SHP77 (cell line): ENCODE data around the gene NRIP1.
"Not testable (repeated sequence)": the region's sequence is repeated elsewhere in the genome, so short reads cannot be mapped to it uniquely, and the experiment has no call there.

ENCODE experiments used
- DNase-seq, 2 experiments: peaks; one replicate each; lab custom pipeline; 2025; lab: John Stamatoyannopoulos, UW

Gene NRIP1

DNA sequence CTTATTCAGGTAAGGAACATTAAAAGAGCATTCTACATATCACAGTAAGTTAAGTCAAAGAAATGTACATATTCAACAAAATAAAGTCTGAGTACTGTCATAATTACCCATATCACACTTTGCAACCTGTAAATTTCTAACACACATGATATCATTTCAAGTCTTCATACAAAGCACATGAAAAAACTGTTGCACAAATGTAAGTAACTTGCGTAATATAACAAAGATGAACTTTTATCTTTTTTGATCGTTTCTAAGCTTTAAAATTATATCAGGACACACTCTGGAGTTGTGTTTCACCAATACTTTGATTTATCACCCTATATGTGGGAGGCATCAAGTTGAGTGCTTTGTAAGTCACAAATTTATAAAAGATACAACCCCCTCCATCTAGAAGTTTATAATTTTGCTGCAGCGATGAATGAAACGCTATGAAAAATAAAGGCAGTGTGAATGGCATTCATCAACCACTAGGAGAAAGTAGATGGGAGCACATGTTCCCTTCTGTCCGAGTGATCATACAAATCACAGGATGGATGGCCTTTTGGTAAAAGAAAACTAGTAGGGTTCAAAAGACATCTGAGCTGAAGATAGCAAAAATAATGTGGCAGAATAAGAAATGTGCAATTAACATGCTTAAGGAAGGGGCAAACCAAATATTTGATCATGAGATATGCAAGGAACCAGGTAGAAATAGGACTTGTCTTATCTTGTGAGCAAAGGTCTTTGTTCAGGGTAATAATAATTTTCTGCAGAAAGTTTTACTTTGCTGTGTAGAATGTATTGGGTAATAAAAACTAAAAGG is 27.5 kb downstream of the NRIP1 start:
- DNase-seq: no peak

GRCh38 chr21:15036189-15036588 is 28.6 kb downstream of the NRIP1 start:
- no peak for DNase-seq

GRCh38 chr21:15034126-15034853 is 30.5 kb downstream of the NRIP1 start:
- no peak for DNase-seq

GRCh38 chr21:15031790-15032357 is 32.9 kb downstream of the NRIP1 start:
- DNase-seq: no peak

GRCh38 chr21:15031362-15031761 is 33.4 kb downstream of the NRIP1 start:
- DNase-seq: not testable (repeated sequence)

GRCh38 chr21:15030861-15031260 is 33.9 kb downstream of the NRIP1 start:
- not testable (repeated sequence) for DNase-seq

- no peak for DNase-seq
These were observed 35.7 kb downstream of the NRIP1 start for GRCh38 chr21:15029077-15029476.

DNA sequence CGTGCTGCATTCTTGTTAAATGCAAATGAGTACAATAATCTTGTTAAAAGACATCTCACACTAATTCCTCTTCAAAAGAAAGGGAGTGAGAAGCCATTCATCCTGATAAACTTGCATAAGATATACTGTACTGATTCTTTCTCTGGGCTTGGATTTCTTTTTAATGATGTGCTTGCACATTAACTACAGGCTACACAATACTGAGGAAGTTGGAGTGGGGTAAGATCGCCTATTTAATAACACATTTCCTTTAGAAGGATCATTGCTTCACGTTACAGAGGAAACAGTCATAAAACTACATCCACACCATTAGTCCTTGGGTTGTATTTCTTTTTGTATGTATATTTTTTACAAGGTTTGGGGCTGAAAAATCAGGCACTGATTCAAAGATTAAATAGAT is 36.6 kb downstream of the NRIP1 start:
- no peak for DNase-seq

DNA sequence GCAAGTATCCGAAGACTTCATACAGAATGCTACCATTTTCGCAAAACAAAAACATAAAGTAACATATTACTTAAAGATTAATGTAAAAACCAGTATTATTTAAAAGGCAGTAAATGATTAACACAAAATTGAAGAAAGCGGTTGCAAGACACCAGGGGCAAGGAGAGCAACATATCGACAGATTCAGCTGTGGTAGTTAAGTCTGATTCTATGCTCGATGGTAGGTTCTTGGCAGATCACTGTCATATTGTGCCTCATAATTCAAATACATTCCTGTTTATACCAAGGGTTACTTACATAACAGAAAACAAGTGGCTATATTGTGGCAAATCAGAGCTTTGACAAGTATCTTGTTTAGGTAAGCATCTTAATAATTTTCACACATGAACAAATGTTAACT is 37.7 kb downstream of the NRIP1 start:
- no peak for DNase-seq

- DNase-seq: no peak
These were observed 38.4 kb downstream of the NRIP1 start for GRCh38 chr21:15026370-15026769.

GRCh38 chr21:15023776-15024175 is 41.0 kb downstream of the NRIP1 start:
- DNase-seq: no peak

- DNase-seq: no peak
These were observed 42.1 kb downstream of the NRIP1 start for GRCh38 chr21:15022608-15023261.

DNA sequence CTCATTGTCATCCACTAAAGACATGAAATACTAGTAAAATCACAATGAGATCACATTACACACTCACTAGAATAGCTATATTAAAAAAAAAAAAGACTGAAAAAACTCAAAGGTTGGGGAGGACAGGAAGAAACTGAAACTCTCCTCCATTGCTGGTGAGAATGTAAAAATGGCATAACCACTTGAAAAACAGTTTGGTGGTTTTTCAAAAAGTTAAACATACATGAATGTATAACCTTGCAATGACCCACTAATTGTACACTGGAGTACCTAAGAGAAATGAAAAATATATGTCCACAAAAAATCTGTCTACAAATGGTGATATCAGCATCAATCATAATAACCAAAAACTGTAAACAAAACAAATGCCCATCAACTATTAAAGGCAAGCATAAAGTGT is 44.0 kb downstream of the NRIP1 start:
- no peak for DNase-seq

- no peak for DNase-seq
These were observed 46.4 kb downstream of the NRIP1 start for GRCh38 chr21:15018382-15018781.

- no peak for DNase-seq
These were observed 49.0 kb downstream of the NRIP1 start for GRCh38 chr21:15015622-15016471.

- DNase-seq: no peak
These were observed 50.6 kb downstream of the NRIP1 start for GRCh38 chr21:15014221-15014620.

DNA sequence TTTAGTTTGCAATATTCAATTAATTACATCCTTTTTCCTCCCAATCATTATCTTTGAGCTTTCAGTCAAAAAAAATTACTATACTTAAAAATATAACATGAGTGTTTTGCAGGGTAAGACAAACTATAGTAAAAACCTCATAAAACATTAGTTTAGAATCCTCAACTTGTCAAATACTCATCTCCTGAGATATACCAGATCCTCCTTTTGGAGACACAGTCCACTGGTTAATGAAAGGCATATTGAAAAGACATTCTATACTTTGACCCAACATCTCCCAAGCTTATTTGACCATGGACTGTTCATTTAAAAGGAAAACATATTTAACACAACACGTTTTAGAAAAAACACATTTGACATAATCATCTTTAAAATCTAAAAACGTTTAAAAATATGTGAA is 52.8 kb downstream of the NRIP1 start:
- DNase-seq: no peak

DNA sequence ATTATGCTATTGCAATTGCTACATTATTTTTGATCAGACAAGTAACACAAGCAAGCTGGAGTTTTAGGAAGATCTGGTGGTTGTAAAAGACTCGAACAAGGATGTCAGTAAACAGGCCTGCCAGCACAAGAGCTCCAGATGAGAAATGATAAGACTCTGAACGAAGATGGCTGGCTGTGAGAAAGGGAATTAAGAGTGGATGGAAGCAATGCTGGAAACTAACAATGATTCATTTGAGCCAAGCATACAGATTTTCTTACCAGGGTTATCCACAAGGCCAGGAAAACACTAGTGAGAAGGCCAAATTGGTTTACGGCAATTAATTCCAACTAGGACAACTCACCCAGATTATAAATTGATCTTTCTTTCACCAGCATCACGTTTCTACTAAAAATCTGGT is 54.2 kb downstream of the NRIP1 start:
- DNase-seq: no peak

- DNase-seq: no peak
These were observed 54.9 kb downstream of the NRIP1 start for GRCh38 chr21:15009837-15010363.

DNA sequence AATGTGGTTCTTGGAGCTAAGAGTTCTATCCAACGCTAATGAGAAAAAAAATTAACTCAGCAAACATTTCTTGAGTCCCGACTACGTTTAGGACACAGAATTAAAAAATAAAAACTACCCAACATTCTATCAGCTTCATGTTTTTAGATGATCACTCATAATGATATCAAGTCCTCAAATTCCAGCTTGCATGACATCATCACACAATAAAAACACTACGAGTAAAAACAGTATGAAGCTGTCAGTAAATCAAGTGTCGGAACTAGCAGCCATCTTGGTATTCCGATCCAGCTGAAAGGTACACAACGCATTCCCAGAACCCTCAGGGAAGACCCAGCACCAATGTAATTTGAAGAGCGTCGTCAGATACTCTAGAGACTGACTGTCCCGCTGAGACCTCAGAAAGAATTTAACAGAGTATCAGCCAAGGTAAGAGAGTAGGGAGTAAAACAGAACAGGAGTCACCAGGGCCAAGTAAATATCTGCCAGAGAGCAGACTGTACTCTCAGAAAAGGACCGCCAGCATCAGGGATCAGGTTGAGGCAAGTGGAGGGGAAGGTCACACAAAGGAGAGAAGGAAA is 57.0 kb downstream of the NRIP1 start:
- no peak for DNase-seq

DNA sequence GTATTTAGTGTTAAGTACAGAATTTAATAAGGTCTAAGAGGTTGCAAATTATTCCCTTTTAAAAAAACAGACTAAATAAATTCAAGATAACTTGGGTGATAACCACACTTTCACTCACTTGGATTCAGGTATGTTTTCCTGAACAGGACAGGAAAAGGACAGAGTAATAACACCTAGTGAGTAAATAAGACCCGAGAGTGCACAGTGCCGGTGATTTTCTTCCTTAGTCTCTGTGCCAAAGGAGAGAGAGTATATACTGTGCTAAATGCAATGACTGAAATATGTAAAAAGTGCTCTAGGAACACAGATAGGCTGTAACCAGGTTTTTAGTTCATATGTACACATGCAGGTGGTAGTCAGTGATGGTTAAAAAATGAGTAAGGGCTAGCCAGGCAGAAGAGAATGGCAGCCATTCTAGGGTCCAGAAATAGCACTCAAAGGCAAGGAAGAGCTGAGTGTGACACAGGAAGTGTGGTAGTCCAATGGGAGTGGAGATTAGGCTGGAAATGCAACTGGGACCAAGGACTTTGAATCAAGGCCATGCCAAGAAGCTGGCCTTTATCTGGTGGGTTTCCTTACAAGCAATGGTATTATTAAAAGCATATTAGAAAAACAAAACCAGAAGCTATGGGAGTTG is 58.1 kb downstream of the NRIP1 start:
- DNase-seq: no peak
